Measurements from ENCODE around the gene EIF2AK3. TPM values are rescaled to one million over a fixed set of nuclear protein-coding genes. Genes with fewer than 3 reads are reported as not detected.
"Not testable (repeated sequence)": the region's sequence is repeated elsewhere in the genome, so short reads cannot be mapped to it uniquely, and the experiment has no call there.

The EIF2AK3 gene
- total RNA-seq, 1 donor from 2014 or later = 18.5 TPM

GRCh38 chr2:88658326-88658725 is 31.1 kb upstream of the EIF2AK3 start:
- no peak for DNase-seq (ENCODE audit: low spot score)
- TF ChIP-seq, protein P1, sequence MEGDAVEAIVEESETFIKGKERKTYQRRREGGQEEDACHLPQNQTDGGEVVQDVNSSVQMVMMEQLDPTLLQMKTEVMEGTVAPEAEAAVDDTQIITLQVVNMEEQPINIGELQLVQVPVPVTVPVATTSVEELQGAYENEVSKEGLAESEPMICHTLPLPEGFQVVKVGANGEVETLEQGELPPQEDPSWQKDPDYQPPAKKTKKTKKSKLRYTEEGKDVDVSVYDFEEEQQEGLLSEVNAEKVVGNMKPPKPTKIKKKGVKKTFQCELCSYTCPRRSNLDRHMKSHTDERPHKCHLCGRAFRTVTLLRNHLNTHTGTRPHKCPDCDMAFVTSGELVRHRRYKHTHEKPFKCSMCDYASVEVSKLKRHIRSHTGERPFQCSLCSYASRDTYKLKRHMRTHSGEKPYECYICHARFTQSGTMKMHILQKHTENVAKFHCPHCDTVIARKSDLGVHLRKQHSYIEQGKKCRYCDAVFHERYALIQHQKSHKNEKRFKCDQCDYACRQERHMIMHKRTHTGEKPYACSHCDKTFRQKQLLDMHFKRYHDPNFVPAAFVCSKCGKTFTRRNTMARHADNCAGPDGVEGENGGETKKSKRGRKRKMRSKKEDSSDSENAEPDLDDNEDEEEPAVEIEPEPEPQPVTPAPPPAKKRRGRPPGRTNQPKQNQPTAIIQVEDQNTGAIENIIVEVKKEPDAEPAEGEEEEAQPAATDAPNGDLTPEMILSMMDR (IDR thresholded peaks at IDR 0.05) = no peak
- Mint-ChIP-seq H3K27me3 (ENCODE audit: low read depth) (no peaks in the 10 kb centered on the region), H3K27ac (ENCODE audit: unreplicated experiment) (peak overlapping the region; percentile 32), H3K4me3 (ENCODE audit: unreplicated experiment) (no peak overlapping the region), H3K9me3 (ENCODE audit: low read depth) (no peaks in the 10 kb centered on the region), H3K36me3 (ENCODE audit: low read depth) (no peaks in the 10 kb centered on the region), H3K4me1 (ENCODE audit: low read depth) (peaks cover 29% of the 10 kb centered on the region)

DNA sequence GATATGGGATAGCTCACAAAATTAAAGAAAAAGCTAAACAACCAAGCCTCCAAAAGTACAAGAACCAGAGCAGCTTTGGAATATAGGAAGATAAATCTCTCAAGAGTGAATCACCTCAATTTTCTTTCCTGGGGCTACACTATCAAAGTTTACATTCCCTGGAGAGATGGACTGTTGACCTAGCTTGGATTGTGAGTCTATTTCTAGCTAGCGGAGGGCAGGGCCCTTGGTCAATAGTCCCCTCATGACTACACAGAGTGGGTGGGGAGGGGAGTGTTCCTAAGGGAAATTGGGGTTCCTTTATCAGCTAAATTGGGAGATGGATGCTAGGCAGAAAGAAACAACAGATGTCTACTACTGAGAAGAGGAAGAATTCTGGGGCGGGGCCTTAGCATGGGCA is 29.9 kb upstream of the EIF2AK3 start:
- no peaks in the 10 kb centered on the region for H3K27me3 Mint-ChIP-seq (ENCODE audit: low read depth)
- DNase-seq (ENCODE audit: low spot score) = no peak
- no peaks in the 10 kb centered on the region for H3K9me3 Mint-ChIP-seq (ENCODE audit: low read depth)
- no peak overlapping the region for H3K4me3 Mint-ChIP-seq (ENCODE audit: unreplicated experiment)
- H3K36me3 Mint-ChIP-seq (ENCODE audit: low read depth) = no peaks in the 10 kb centered on the region
- TF ChIP-seq, protein P1 (IDR thresholded peaks at IDR 0.05) = no peak
- peak overlapping the region; percentile 83 for H3K27ac Mint-ChIP-seq (ENCODE audit: unreplicated experiment)
- H3K4me1 Mint-ChIP-seq (ENCODE audit: low read depth) = peaks cover 29% of the 10 kb centered on the region

- peak overlapping the region; percentile 83 for H3K27ac Mint-ChIP-seq (ENCODE audit: unreplicated experiment)
- no peaks in the 10 kb centered on the region for H3K9me3 Mint-ChIP-seq (ENCODE audit: low read depth)
Observed at GRCh38 chr2:88656690-88657089, 29.4 kb upstream of the EIF2AK3 start.

DNA sequence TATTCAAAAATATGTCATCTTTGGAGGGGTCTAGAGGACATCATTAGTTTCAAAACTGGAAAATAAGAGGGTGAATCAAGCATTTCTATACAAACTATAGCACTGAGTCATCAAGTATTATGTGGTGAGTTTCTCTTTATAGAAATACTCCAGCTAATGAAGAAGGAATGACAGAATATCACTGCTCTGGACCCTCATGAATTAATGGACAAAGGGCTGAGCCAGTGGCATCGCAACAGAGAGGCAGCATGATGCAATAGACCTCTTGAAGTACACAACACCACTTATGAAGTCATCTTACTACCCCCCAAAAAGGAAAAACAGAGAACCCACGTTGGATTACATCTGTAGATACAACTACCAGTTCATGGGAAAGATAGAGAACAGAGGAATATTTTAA is 27.4 kb upstream of the EIF2AK3 start:
- Mint-ChIP-seq H3K4me1 (ENCODE audit: low read depth) (peaks cover 27% of the 10 kb centered on the region), H3K27me3 (ENCODE audit: low read depth) (no peaks in the 10 kb centered on the region), H3K4me3 (ENCODE audit: unreplicated experiment) (no peak overlapping the region), H3K9me3 (ENCODE audit: low read depth) (no peaks in the 10 kb centered on the region), H3K36me3 (ENCODE audit: low read depth) (no peaks in the 10 kb centered on the region), H3K27ac (ENCODE audit: unreplicated experiment) (no peak overlapping the region)
- no peak for DNase-seq (ENCODE audit: low spot score)
- TF ChIP-seq, protein P1 (IDR thresholded peaks at IDR 0.05) = no peak

More at GRCh38 chr2:88656690-88657089, 29.4 kb upstream of the EIF2AK3 start:
- TF ChIP-seq, protein P1 (IDR thresholded peaks at IDR 0.05) = no peak
- Mint-ChIP-seq H3K4me1 (ENCODE audit: low read depth) (peaks cover 29% of the 10 kb centered on the region), H3K36me3 (ENCODE audit: low read depth) (no peaks in the 10 kb centered on the region), H3K4me3 (ENCODE audit: unreplicated experiment) (no peak overlapping the region), H3K27me3 (ENCODE audit: low read depth) (no peaks in the 10 kb centered on the region)
- DNase-seq (ENCODE audit: low spot score) = no peak

DNA sequence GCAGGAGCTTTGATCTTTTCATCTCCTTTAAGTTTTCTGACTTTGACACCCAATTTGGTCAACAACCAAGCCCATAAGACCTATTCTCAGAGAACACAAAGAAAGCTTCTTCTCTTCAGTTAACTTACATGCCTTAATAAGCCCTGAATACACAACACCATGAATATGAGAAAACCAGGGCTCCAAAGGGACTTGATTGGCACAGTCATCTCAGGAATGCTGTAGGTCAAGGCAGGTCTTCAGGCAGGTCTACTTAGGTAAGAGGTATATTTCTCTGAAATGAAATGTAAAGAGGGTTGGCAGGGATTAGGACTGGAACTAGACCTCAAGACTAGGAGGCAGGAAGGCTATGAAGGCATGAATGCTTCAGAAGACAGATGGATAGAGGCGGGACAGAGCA is 24.4 kb upstream of the EIF2AK3 start:
- Mint-ChIP-seq H3K4me3 (ENCODE audit: unreplicated experiment) (no peak overlapping the region), H3K27me3 (ENCODE audit: low read depth) (peaks cover under 1% of the 10 kb centered on the region), H3K36me3 (ENCODE audit: low read depth) (no peaks in the 10 kb centered on the region), H3K27ac (ENCODE audit: unreplicated experiment) (no peak overlapping the region), H3K4me1 (ENCODE audit: low read depth) (peaks cover 3% of the 10 kb centered on the region), H3K9me3 (ENCODE audit: low read depth) (no peaks in the 10 kb centered on the region)
- DNase-seq (ENCODE audit: low spot score) = no peak
- TF ChIP-seq, protein P1 (IDR thresholded peaks at IDR 0.05) = no peak

GRCh38 chr2:88645291-88645882 is 18.1 kb upstream of the EIF2AK3 start:
- DNase-seq (ENCODE audit: low spot score); H3K4me1 Mint-ChIP-seq (ENCODE audit: low read depth); H3K36me3 Mint-ChIP-seq (ENCODE audit: low read depth); H3K4me3 Mint-ChIP-seq (ENCODE audit: unreplicated experiment); H3K27ac Mint-ChIP-seq (ENCODE audit: unreplicated experiment): not testable (repeated sequence)
- peaks cover 12% of the 10 kb centered on the region for H3K9me3 Mint-ChIP-seq (ENCODE audit: low read depth)
- peaks cover 24% of the 10 kb centered on the region for H3K27me3 Mint-ChIP-seq (ENCODE audit: low read depth)
